RWPE1 (cell line): Measurements from ENCODE around the gene AUTS2.

Source experiments
- CTCF ChIA-PET: fragments of 350-600 bp; sonication (Branson Sonifier 250); formaldehyde crosslinking; extraction: SDS; loops from one replicate; lab custom pipeline; 2021; lab: Yijun Ruan, JAX
- POLR2A ChIA-PET: fragments of 400-600 bp; formaldehyde crosslinking; extraction: SDS; loops from one replicate; lab custom pipeline; 2020; ENCODE audit warnings: antibody characterized with exemption; ENCODE audit not compliant: low non-redundant PET; lab: Yijun Ruan, JAX
- DNase-seq: peaks from one replicate; pipeline ENCODE4 v3.0.0; 2012; ENCODE audit warnings: low spot score
- H3K27ac ChIP-seq: fragments of 450-650 bp; 2 replicates; pipeline ENCODE4 v1.5.1; 2017
- CTCF ChIP-seq: fragments of 450-650 bp; conservative IDR thresholded peaks from 2 replicates; pipeline ENCODE4 v1.5.1; 2017; ENCODE audit warnings: low read depth, mild to moderate bottlenecking

The AUTS2 gene

GRCh38 chr7:70000737-70001348 is 402.6 kb downstream of the AUTS2 start:
- ChIA-PET POLR2A (no interaction called here), CTCF (no interaction called here)
- no peak for TF ChIP-seq CTCF

GRCh38 chr7:70005480-70005879 is 407.2 kb downstream of the AUTS2 start:
- no peak overlapping the region for H3K27ac ChIP-seq
- POLR2A ChIA-PET: no interaction called here
- no peak for TF ChIP-seq CTCF
- no peak for DNase-seq
- CTCF ChIA-PET: no interaction called here

More at GRCh38 chr7:70000737-70001348, 402.6 kb downstream of the AUTS2 start:
- no peak overlapping the region for H3K27ac ChIP-seq
- no peak for DNase-seq

- ChIA-PET CTCF (no interaction called here), POLR2A (no interaction called here)
- no peak overlapping the region for H3K27ac ChIP-seq
- TF ChIP-seq CTCF: no peak
- DNase-seq: no peak
Observed at GRCh38 chr7:70005891-70006260, 407.6 kb downstream of the AUTS2 start.

GRCh38 chr7:70006261-70006920 is 408.1 kb downstream of the AUTS2 start:
- no peak for TF ChIP-seq CTCF
- ChIA-PET POLR2A (no interaction called here), CTCF (no interaction called here)
- H3K27ac ChIP-seq: no peak overlapping the region
- no peak for DNase-seq

GRCh38 chr7:70008466-70008865 is 410.2 kb downstream of the AUTS2 start:
- ChIA-PET POLR2A (no interaction called here), CTCF (no interaction called here)
- no peak for TF ChIP-seq CTCF
- no peak for DNase-seq
- no peak overlapping the region for H3K27ac ChIP-seq

DNA sequence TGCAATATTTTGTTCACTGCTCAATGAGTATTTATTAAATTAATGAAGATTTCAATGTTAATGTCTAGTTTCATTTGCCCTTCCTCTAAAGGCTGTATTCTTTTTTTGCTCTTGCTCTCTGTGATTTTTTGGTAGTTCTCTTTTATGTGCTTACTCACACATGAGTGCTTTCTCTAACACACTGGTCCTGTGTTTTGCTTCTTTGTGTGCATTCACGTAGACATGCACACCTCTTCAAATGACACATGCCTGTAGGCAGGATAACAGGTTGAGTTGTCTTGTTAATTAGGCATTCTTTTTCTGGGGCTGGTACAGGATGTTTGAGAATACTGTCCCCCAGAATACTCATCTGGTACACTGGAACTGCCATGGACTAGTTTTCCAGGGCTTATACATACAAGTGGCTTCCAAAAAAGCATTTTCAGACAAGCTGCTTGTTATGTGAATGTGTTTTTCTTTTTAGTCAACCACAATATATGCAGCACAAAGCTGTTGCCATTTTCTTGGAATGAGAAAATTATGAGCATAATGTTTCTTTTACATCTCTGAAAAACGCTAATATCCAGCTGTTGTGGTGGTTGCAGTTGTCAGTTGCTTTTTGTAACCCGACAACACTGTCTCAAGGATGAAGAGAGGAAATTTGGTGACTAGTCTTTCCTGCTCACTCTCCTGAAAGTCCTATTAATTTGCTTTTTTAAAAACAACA is 416.4 kb downstream of the AUTS2 start:
- H3K27ac ChIP-seq: no peak overlapping the region
- no peak for DNase-seq
- no peak for TF ChIP-seq CTCF
- ChIA-PET POLR2A (no interaction called here), CTCF (interaction anchor here (1.0 kb wide), 1 partner anchor 28 kb away, joined by 3 read pairs; no protein-coding TSS in a partner anchor)
